Measurements from ENCODE around the gene GRK2. TPM values are rescaled to one million over a fixed set of nuclear protein-coding genes. Genes with fewer than 3 reads are reported as not detected.
"Not testable (repeated sequence)": the region's sequence is repeated elsewhere in the genome, so short reads cannot be mapped to it uniquely, and the experiment has no call there.

GRK2 gene
- polyA plus RNA-seq, 1 donor (not counting 4 experiments of a cell fraction or from before 2014, with no cell fraction given), result 21.1 TPM

DNA sequence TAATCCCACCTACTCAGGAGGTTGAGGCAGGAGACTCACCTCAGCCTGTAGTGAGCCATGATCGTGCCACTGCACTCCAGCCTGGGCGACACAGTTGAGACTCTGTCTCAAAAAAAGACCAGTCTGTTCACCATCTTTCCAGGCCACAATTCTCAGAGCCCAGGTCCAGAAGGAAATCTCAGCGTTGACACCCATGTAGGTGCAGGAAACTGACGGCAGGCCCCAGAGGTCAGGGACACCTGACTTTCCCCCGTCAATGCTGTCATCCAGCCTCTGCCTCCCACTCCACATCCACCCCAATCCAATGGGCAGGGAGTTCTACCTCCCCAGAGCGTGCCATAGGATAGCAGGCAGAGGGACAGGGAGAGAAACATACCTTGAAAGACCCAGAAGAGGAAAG is 5.9 kb upstream of the GRK2 start:
- Histone ChIP-seq H3K9me3 (ENCODE audit: control insufficient read depth, low read depth, low read length) (no peaks in the 10 kb centered on the region), H3K27me3 (ENCODE audit: control insufficient read depth, extremely low read depth, insufficient read depth, low read length) (no peaks in the 10 kb centered on the region), H3K36me3 (ENCODE audit: control insufficient read depth in 2 of 2, extremely low read depth in 1 of 2, insufficient read depth in 2 of 2, low read length in 2 of 2) (peaks cover 8 to 11% of the 10 kb centered on the region in 2 experiments), H3K9ac (ENCODE audit: control insufficient read depth, extremely low read depth, insufficient read depth, low read length) (no peak overlapping the region), H2AFZ (ENCODE audit: control insufficient read depth, low read length) (no peak overlapping the region), H3K4me2 (ENCODE audit: control insufficient read depth, extremely low read depth, insufficient read depth, low read depth, low read length) (no peak overlapping the region), H3K9me1 (ENCODE audit: control insufficient read depth, extremely low read depth, insufficient read depth, low read length) (peaks cover 2% of the 10 kb centered on the region), H3K27ac (ENCODE audit: control insufficient read depth, insufficient read depth, low read length) (no peak overlapping the region), H3K79me2 (ENCODE audit: control insufficient read depth, insufficient read depth, low read length) (no peaks in the 10 kb centered on the region), H3K4me3 (ENCODE audit: control insufficient read depth in 2 of 3, extremely low read depth in 1 of 3, insufficient read depth in 2 of 3, low read depth in 1 of 3, low read length in 3 of 3) (no peak overlapping the region), H4K20me1 (ENCODE audit: control insufficient read depth, extremely low read depth, insufficient read depth, low read length) (no peaks in the 10 kb centered on the region), H3K4me1 (ENCODE audit: control insufficient read depth, extremely low read depth, insufficient read depth, low read length) (peaks cover 43% of the 10 kb centered on the region)
- dilution Hi-C loops (cut with MboI; ENCODE audit: extremely low pct_ligation_motif_present, low sequenced_read_pairs), result no loop called here
- no peak for TF ChIP-seq EZH2 (IDR thresholded peaks at IDR 0.05; ENCODE audit: low read length)
- TF ChIP-seq, protein P1, sequence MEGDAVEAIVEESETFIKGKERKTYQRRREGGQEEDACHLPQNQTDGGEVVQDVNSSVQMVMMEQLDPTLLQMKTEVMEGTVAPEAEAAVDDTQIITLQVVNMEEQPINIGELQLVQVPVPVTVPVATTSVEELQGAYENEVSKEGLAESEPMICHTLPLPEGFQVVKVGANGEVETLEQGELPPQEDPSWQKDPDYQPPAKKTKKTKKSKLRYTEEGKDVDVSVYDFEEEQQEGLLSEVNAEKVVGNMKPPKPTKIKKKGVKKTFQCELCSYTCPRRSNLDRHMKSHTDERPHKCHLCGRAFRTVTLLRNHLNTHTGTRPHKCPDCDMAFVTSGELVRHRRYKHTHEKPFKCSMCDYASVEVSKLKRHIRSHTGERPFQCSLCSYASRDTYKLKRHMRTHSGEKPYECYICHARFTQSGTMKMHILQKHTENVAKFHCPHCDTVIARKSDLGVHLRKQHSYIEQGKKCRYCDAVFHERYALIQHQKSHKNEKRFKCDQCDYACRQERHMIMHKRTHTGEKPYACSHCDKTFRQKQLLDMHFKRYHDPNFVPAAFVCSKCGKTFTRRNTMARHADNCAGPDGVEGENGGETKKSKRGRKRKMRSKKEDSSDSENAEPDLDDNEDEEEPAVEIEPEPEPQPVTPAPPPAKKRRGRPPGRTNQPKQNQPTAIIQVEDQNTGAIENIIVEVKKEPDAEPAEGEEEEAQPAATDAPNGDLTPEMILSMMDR (optimal IDR thresholded peaks at IDR 0.05 in 1 of 3, IDR thresholded peaks at IDR 0.05 in 1 of 3, conservative IDR thresholded peaks at IDR 0.05 in 1 of 3; ENCODE audit: extremely low read depth in 1 of 3, insufficient read depth in 2 of 3, low read length in 3 of 3), result no peak
- FAIRE-seq (no peak), DNase-seq (ENCODE audit: low read depth, low spot score) (no peak)

DNA sequence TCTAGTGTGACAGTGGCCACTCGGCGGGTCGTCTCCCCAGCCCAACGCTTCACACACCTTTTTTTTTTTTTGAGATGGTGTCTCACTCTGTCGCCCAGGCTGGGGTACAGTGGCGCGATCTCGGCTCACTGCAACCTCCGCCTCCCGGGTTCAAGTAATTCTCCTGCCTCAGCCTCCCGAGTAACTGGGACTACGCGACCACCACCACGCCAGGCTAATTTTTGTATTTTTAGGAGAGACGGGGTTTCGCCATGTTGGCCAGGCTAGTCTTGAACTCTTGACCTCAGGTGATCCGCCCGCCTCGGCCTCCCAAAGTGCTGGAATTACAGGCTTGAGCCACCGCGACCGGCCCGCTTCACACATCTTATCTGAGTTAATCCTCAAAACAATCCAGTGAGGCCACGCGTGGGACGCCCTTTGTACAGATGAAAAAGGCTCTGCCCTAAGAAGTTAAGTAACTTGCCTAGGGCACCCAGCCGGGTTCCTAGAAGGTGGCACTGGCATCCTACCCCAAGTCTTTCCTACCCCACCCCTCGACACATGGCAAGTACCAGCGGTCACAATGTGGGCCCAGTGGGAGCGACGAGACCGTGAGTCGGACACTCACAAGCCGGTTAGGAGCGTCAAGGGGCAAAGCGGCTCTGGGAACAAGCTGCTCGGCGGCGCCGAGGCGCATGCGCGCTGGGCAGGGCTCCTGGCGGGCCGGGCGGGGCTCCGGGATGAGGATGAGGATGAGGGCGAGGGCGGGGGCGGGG is 5.2 kb upstream of the GRK2 start:
- H3K9me1 ChIP-seq (ENCODE audit: control insufficient read depth, extremely low read depth, insufficient read depth, low read length); H3K36me3 ChIP-seq (ENCODE audit: control insufficient read depth in 2 of 2, extremely low read depth in 1 of 2, insufficient read depth in 2 of 2, low read length in 2 of 2); H3K27me3 ChIP-seq (ENCODE audit: control insufficient read depth, extremely low read depth, insufficient read depth, low read length); H3K9me3 ChIP-seq (ENCODE audit: control insufficient read depth, low read depth, low read length); DNase-seq (ENCODE audit: low read depth, low spot score); H3K79me2 ChIP-seq (ENCODE audit: control insufficient read depth, insufficient read depth, low read length); H3K27ac ChIP-seq (ENCODE audit: control insufficient read depth, insufficient read depth, low read length); dilution Hi-C loops (cut with MboI; ENCODE audit: extremely low pct_ligation_motif_present, low sequenced_read_pairs); H4K20me1 ChIP-seq (ENCODE audit: control insufficient read depth, extremely low read depth, insufficient read depth, low read length); FAIRE-seq: not testable (repeated sequence)
- H3K4me3 ChIP-seq (ENCODE audit: control insufficient read depth in 2 of 3, extremely low read depth in 1 of 3, insufficient read depth in 2 of 3, low read depth in 1 of 3, low read length in 3 of 3), result peak overlapping the region in 2 of 3 experiments; percentile 40 to 65
- peak overlapping the region; percentile 66 for H3K9ac ChIP-seq (ENCODE audit: control insufficient read depth, extremely low read depth, insufficient read depth, low read length)
- peaks cover 50% of the 10 kb centered on the region for H3K4me1 ChIP-seq (ENCODE audit: control insufficient read depth, extremely low read depth, insufficient read depth, low read length)
- H2AFZ ChIP-seq (ENCODE audit: control insufficient read depth, low read length), result peak overlapping the region; percentile 86
- H3K4me2 ChIP-seq (ENCODE audit: control insufficient read depth, extremely low read depth, insufficient read depth, low read depth, low read length), result peak overlapping the region; percentile 89

DNA sequence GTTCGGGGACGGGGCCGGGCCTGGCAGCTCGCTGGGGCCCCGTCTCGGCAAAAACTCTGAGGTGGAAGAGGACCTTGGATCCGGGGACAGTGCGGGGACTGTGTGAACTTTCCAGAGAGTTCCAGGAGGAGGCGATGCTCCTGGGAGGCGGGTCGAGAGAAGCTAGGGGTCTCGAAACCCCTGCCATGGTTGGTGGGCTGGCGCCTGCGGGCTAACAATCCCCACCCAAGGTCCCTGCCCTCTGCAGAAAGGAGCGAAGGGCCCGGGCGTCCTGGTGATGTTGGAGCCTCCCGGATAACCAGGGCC is 4.7 kb upstream of the GRK2 start:
- Histone ChIP-seq H4K20me1 (ENCODE audit: control insufficient read depth, extremely low read depth, insufficient read depth, low read length) (no peaks in the 10 kb centered on the region), H2AFZ (ENCODE audit: control insufficient read depth, low read length) (peak overlapping the region; percentile 78), H3K4me2 (ENCODE audit: control insufficient read depth, extremely low read depth, insufficient read depth, low read depth, low read length) (peak overlapping the region; percentile 89), H3K9me3 (ENCODE audit: control insufficient read depth, low read depth, low read length) (no peaks in the 10 kb centered on the region), H3K9ac (ENCODE audit: control insufficient read depth, extremely low read depth, insufficient read depth, low read length) (peak overlapping the region; percentile 33), H3K27ac (ENCODE audit: control insufficient read depth, insufficient read depth, low read length) (no peak overlapping the region), H3K4me3 (ENCODE audit: control insufficient read depth in 2 of 3, extremely low read depth in 1 of 3, insufficient read depth in 2 of 3, low read depth in 1 of 3, low read length in 3 of 3) (peak overlapping the region in 2 of 3 experiments; percentile 10 to 34), H3K4me1 (ENCODE audit: control insufficient read depth, extremely low read depth, insufficient read depth, low read length) (peaks cover 50% of the 10 kb centered on the region), H3K27me3 (ENCODE audit: control insufficient read depth, extremely low read depth, insufficient read depth, low read length) (no peaks in the 10 kb centered on the region), H3K9me1 (ENCODE audit: control insufficient read depth, extremely low read depth, insufficient read depth, low read length) (peaks cover 2% of the 10 kb centered on the region), H3K79me2 (ENCODE audit: control insufficient read depth, insufficient read depth, low read length) (no peaks in the 10 kb centered on the region), H3K36me3 (ENCODE audit: control insufficient read depth in 2 of 2, extremely low read depth in 1 of 2, insufficient read depth in 2 of 2, low read length in 2 of 2) (peaks cover under 1 to 4% of the 10 kb centered on the region in 2 experiments)
- no peak for DNase-seq (ENCODE audit: low read depth, low spot score)
- dilution Hi-C loops (cut with MboI; ENCODE audit: extremely low pct_ligation_motif_present, low sequenced_read_pairs), result no loop called here
- FAIRE-seq, result no peak
- TF ChIP-seq, protein P1 (optimal IDR thresholded peaks at IDR 0.05 in 1 of 3, IDR thresholded peaks at IDR 0.05 in 1 of 3, conservative IDR thresholded peaks at IDR 0.05 in 1 of 3; ENCODE audit: extremely low read depth in 1 of 3, insufficient read depth in 2 of 3, low read length in 3 of 3), result no peak
- no peak for TF ChIP-seq EZH2 (IDR thresholded peaks at IDR 0.05; ENCODE audit: low read length)

Data from keratinocyte (primary cell).